Spleen (tissue), 11 donors: ENCODE measurements around the gene AMIGO3. TPM values are rescaled to one million over a fixed set of nuclear protein-coding genes. Genes with fewer than 3 reads are reported as not detected.

ENCODE experiments used
- DNase-seq: peaks from one replicate; pipeline ENCODE4 v3.0.0-alpha.2; 2020
- H3K27ac ChIP-seq, 8 donors: fragments of 200-600 bp; sonication (generic) in 7 of 8; 1 replicate in 4 of 8; 2 replicates in 4 of 8; pipeline versions ENCODE4 v1.5.0 to v1.8.0; 2016 to 2021; ENCODE audit warnings: inconsistent platforms in 4 of 8, mild to moderate bottlenecking in 4 of 8, moderate library complexity in 1 of 8
- H3K27me3 ChIP-seq, 7 donors: fragments of 200-600 bp; sonication (generic) in 6 of 7; replicated peaks in 1 of 7; 1 replicate in 4 of 7; 2 replicates in 3 of 7; pipeline versions ENCODE4 v1.5.0 to v1.8.0; 2016 to 2021; ENCODE audit warnings: inconsistent platforms in 3 of 7, mild to moderate bottlenecking in 1 of 7
- H3K36me3 ChIP-seq, 6 donors: fragments of 200-600 bp; sonication (generic) in 5 of 6; 1 replicate in 4 of 6; 2 replicates in 2 of 6; pipeline versions ENCODE4 v1.5.0 to v1.8.0; 2016 to 2021; ENCODE audit warnings: inconsistent platforms in 2 of 6
- H3K4me1 ChIP-seq, 6 donors: fragments of 200-600 bp; sonication (generic) in 5 of 6; 1 replicate in 3 of 6; 2 replicates in 3 of 6; pipeline versions ENCODE4 v1.5.0 to v1.8.0; 2016 to 2021; ENCODE audit warnings: inconsistent platforms in 3 of 6
- H3K4me3 ChIP-seq, 8 donors: fragments of 200-600 bp; sonication (generic) in 7 of 8; 1 replicate in 4 of 8; 2 replicates in 4 of 8; pipeline versions ENCODE4 v1.5.0 to v1.8.0; 2016 to 2021; ENCODE audit warnings: inconsistent platforms in 4 of 8, mild to moderate bottlenecking in 4 of 8, moderate library complexity in 2 of 8
- H3K9me3 ChIP-seq, 8 donors: fragments of 200-600 bp; sonication (generic) in 7 of 8; 1 replicate in 4 of 8; 2 replicates in 4 of 8; pipeline versions ENCODE4 v1.5.0 to v1.8.0; 2016 to 2021; ENCODE audit warnings: inconsistent platforms in 4 of 8
- CTCF ChIP-seq, 11 experiments: fragments of 200-600 bp in 7 of 11; fragments of 450-650 bp in 4 of 11; sonication (generic) in 4 of 11; IDR thresholded peaks in 8 of 11; conservative IDR thresholded peaks in 3 of 11; 1 replicate in 7 of 11; 2 replicates in 4 of 11; pipeline versions ENCODE4 v1.4.0 to v1.8.0; 2016 to 2021; ENCODE audit warnings: antibody characterized with exemption in 11 of 11, inconsistent platforms in 4 of 11, mild to moderate bottlenecking in 1 of 11
- POLR2A ChIP-seq, 3 donors: fragments of 450-650 bp; IDR thresholded peaks; one replicate each; pipeline ENCODE4 v1.5.1; 2017; ENCODE audit warnings: antibody characterized with exemption in 3 of 3, mild to moderate bottlenecking in 1 of 3
- POLR2AphosphoS5 ChIP-seq, 3 donors: sonication (generic); formaldehyde crosslinking; IDR thresholded peaks; one replicate each; pipeline ENCODE4 v1.5.1; 2017; ENCODE audit warnings: antibody characterized with exemption in 3 of 3
- whole genome bisulfite sequencing, 5 donors: extraction: QIAGEN DNeasy Blood & Tissue Kit in 3 of 5; methylation state at CpG; one replicate each; pipeline versions ENCODE4 v1.1.5 to v1.1.7; 2013 to 2018; 5-methylcytosine and 5-hydroxymethylcytosine counted together
- intact Hi-C: fragments of 100-400 bp; cut with DNase I; formaldehyde crosslinking; loops from one replicate; pipeline ENCODE4 v1.15.0; 2023; ENCODE audit warnings: low total_unique reads
- polyA plus RNA-seq, 3 donors: library from polyadenylated mRNA; stranded (reverse); fragments of 200-250 nt; gene quantifications; one replicate each; pipeline ENCODE4 v1.2.1, GENCODE V29; 2013
- total RNA-seq, 7 donors: library from RNA; depleted of rRNA in 3 of 7; stranded (reverse); fragments of >200 nt in 3 of 7; fragmentation: NEBNext Ultra II Directional in 4 of 7; extraction: Animal tissue kit (Norgen Biotek cat#: 25700) in 4 of 7; gene quantifications; one replicate each; pipeline versions ENCODE4 v1.1.0 to v1.2.1, GENCODE V29; 2016 to 2021
- donor health status: healthy with polysubstance abuse.
- donor health status: DM: no; HTN: no; CAD: no; lungs with moderate emphysema.
- donor health status: DM: no; HTN: no; CAD: no.
- donor health status: Bipolar disorder and iron deficiency.
- donor health status: healthy.
- donor health status: DM: no; HTN: no; CAD: no.
- donor health status: DM: yes; HTN: yes; CAD: no.

Gene AMIGO3
- total and polyA plus RNA-seq, 10 donors, result 0.23 to 1.6 (median 0.95) TPM; not detected in 4

GRCh38 chr3:49720855-49721595, 1.5 kb upstream of the AMIGO3 start:
- peaks cover 27 to 72% (median 47%) of the 10 kb centered on the region in 6 donors for H3K4me1 ChIP-seq
- TF ChIP-seq POLR2AphosphoS5 (IDR thresholded peaks at IDR 0.05), result peak; percentile 33 to 69 (median 57)
- TF ChIP-seq CTCF (IDR thresholded peaks at IDR 0.05 in 8 of 11, conservative IDR thresholded peaks at IDR 0.05 in 3 of 11), result no peak
- 79 to 86% (median 83%) methylated on average over 2 to 4 of the region's 4 CpGs for WGBS, 5 donors
- intact Hi-C loops, result no loop called here
- no peaks in the 10 kb centered on the region for H3K9me3 ChIP-seq
- no peak overlapping the region for H3K27ac ChIP-seq
- H3K27me3 ChIP-seq, result no peaks in the 10 kb centered on the region
- peaks cover 0 to 61% (median 24%) of the 10 kb centered on the region in 6 donors for H3K36me3 ChIP-seq
- peak; percentile 74 for DNase-seq
- no peak overlapping the region for H3K4me3 ChIP-seq

GRCh38 chr3:49718858-49719213, 648 bp downstream of the AMIGO3 start:
- no peaks in the 10 kb centered on the region for H3K9me3 ChIP-seq
- H3K27ac ChIP-seq, result peak overlapping the region in 5 of 8 donors; percentile 72 to 85 (median 76)
- H3K4me1 ChIP-seq, result peaks cover 20 to 58% (median 36%) of the 10 kb centered on the region in 6 donors
- TF ChIP-seq POLR2A (IDR thresholded peaks at IDR 0.05) (no peak), CTCF (IDR thresholded peaks at IDR 0.05 in 8 of 11, conservative IDR thresholded peaks at IDR 0.05 in 3 of 11) (no peak), POLR2AphosphoS5 (IDR thresholded peaks at IDR 0.05) (no peak)
- DNase-seq, result no peak
- intact Hi-C loops, result no loop called here
- H3K27me3 ChIP-seq, result no peaks in the 10 kb centered on the region
- 9 to 27% (median 10%) methylated on average over 16 to 33 of the region's 33 CpGs for WGBS, 5 donors
- peak overlapping the region; percentile 48 to 81 (median 64) for H3K4me3 ChIP-seq
- peaks cover 0 to 68% (median 27%) of the 10 kb centered on the region in 6 donors for H3K36me3 ChIP-seq

- no peaks in the 10 kb centered on the region for H3K27me3 ChIP-seq
- WGBS, 5 donors, result 70 to 79% (median 71%) methylated on average over 52 to 75 of the region's 75 CpGs
- peak; percentile 85 for DNase-seq
- no peak overlapping the region for H3K27ac ChIP-seq
- H3K4me1 ChIP-seq, result peaks cover 20 to 56% (median 33%) of the 10 kb centered on the region in 6 donors
- intact Hi-C loops, result no loop called here
- peak overlapping the region in 6 of 8 donors; percentile 54 to 73 (median 64) for H3K4me3 ChIP-seq
- peaks cover 0 to 75% (median 27%) of the 10 kb centered on the region in 6 donors for H3K36me3 ChIP-seq
- no peak for TF ChIP-seq CTCF (IDR thresholded peaks at IDR 0.05 in 8 of 11, conservative IDR thresholded peaks at IDR 0.05 in 3 of 11)
- peak; percentile 2 to 26 (median 6) for TF ChIP-seq POLR2AphosphoS5 (IDR thresholded peaks at IDR 0.05)
- TF ChIP-seq POLR2A (IDR thresholded peaks at IDR 0.05), result no peak
- H3K9me3 ChIP-seq, result no peaks in the 10 kb centered on the region
Observed at GRCh38 chr3:49717959-49718857, 1.3 kb downstream of the AMIGO3 start.
